Fibroblast of the aortic adventitia (primary cell): ENCODE results near the gene SLC4A5. TPM values are rescaled to one million over a fixed set of nuclear protein-coding genes. Genes with fewer than 3 reads are reported as not detected.

ENCODE experiments used
- DNase-seq: peaks from one replicate; pipeline ENCODE4 v3.0.0-alpha.2; 2010; ENCODE audit warnings: low read depth
- H3K4me3 ChIP-seq: 2 replicates; pipeline ENCODE4 v1.5.1; 2011; ENCODE audit warnings: low read depth, mild to moderate bottlenecking, control low read depth, low read length, moderate library complexity
- CTCF ChIP-seq: IDR thresholded peaks from 2 replicates; pipeline ENCODE4 v1.5.1; 2011; ENCODE audit warnings: mild to moderate bottlenecking, low read length, control low read depth, inconsistent platforms; ENCODE audit not compliant: insufficient read depth
- total RNA-seq: library from RNA; depleted of rRNA; stranded (reverse); fragments of >200 nt; gene quantifications from 2 replicates; pipeline ENCODE4 v1.2.3, GENCODE V29; 2012; ENCODE audit warnings: low replicate concordance

Gene SLC4A5
- total RNA-seq, 1 donor = 0.45 TPM

DNA sequence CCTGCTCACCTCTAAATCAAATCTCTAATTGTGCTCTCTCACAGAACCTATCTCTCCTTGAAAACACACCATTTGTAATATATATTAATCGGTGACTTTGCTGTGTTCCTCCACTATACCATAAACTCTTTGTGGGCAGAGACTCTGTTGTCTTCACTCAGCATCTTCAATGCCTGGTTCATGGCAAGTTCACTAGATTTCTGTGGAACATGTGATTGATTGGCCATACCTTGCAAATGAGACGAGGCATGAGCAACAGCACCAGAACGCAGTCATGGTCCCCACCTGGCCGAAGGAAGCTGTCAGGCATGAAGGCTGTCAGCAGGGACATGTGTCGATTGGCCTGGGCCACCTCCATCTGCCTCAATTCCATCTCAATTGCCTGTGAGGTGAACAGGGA lies 25.3 kb upstream of the SLC4A5 start:
- DNase-seq = no peak
- no peak overlapping the region for H3K4me3 ChIP-seq
- TF ChIP-seq CTCF = no peak

GRCh38 chr2:74367789-74368188 lies 24.6 kb upstream of the SLC4A5 start:
- DNase-seq = no peak
- no peak for TF ChIP-seq CTCF
- no peak overlapping the region for H3K4me3 ChIP-seq

DNA sequence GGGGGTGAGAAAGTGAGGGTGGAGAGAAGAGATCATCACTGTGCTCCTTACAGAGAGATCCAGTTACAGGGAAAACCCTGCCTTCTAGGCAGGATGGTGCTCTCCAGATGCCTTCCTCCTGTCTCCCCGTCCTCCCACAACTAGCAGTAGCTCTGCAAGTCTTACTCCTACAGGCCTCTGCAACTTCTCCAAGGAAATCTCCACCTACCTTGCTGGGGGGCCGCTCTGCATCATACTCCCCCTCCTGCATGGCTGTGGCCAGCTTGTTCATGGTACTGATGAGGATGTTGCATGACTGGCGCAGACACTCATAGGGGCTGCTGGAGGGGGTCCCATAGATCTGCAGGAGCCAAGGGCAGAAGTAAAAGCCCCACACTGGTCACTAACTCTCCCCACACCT lies 22.8 kb upstream of the SLC4A5 start:
- no peak for TF ChIP-seq CTCF
- H3K4me3 ChIP-seq = no peak overlapping the region
- no peak for DNase-seq

GRCh38 chr2:74364533-74365505 lies 21.6 kb upstream of the SLC4A5 start:
- TF ChIP-seq CTCF = no peak
- no peak for DNase-seq
- no peak overlapping the region for H3K4me3 ChIP-seq

- no peak for DNase-seq
- no peak overlapping the region for H3K4me3 ChIP-seq
- TF ChIP-seq CTCF = no peak
These were observed 18.1 kb upstream of the SLC4A5 start for GRCh38 chr2:74361327-74361726.

DNA sequence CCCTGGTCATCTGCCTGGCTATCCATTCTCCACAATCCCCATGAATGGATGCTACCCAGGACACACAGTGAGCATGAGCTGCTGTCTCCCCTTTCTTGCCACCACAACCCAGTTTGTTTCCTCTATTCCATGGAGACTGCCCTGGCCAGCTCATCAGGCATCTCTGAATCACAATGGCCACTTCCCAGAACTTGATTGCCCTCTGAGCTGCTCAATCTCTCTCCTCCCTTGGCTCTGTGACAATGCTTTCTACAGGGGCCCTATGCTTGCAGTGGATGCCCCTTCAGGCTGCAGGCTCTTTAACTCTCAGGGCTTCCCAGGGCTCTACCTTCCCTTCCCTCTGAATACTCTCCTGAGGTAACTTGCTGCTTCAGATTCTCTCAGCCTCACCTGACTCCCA lies 14.4 kb upstream of the SLC4A5 start:
- DNase-seq = no peak

More for the DNA sequence above, 14.4 kb upstream of the SLC4A5 start:
- no peak overlapping the region for H3K4me3 ChIP-seq
- TF ChIP-seq CTCF = no peak
